ENCODE data around the gene HOXD1.

- TF ChIP-seq, protein P1, sequence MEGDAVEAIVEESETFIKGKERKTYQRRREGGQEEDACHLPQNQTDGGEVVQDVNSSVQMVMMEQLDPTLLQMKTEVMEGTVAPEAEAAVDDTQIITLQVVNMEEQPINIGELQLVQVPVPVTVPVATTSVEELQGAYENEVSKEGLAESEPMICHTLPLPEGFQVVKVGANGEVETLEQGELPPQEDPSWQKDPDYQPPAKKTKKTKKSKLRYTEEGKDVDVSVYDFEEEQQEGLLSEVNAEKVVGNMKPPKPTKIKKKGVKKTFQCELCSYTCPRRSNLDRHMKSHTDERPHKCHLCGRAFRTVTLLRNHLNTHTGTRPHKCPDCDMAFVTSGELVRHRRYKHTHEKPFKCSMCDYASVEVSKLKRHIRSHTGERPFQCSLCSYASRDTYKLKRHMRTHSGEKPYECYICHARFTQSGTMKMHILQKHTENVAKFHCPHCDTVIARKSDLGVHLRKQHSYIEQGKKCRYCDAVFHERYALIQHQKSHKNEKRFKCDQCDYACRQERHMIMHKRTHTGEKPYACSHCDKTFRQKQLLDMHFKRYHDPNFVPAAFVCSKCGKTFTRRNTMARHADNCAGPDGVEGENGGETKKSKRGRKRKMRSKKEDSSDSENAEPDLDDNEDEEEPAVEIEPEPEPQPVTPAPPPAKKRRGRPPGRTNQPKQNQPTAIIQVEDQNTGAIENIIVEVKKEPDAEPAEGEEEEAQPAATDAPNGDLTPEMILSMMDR (IDR thresholded peaks at IDR 0.05; ENCODE audit: low read length): no peak
- TF ChIP-seq EZH2 (IDR thresholded peaks at IDR 0.05; ENCODE audit: borderline replicate concordance, low read length): no peak
Measured at GRCh38 chr2:176162911-176163671, 25.4 kb upstream of the HOXD1 start.
